ENCODE results near the gene MRPL14. TPM values are rescaled to one million over a fixed set of nuclear protein-coding genes. Genes with fewer than 3 reads are reported as not detected.
A peak's percentile ranks its signal among the peaks of the same experiment; 100 is the strongest.

Gene MRPL14
- total RNA-seq, 1 donor from 2014 or later = 61.8 TPM

DNA sequence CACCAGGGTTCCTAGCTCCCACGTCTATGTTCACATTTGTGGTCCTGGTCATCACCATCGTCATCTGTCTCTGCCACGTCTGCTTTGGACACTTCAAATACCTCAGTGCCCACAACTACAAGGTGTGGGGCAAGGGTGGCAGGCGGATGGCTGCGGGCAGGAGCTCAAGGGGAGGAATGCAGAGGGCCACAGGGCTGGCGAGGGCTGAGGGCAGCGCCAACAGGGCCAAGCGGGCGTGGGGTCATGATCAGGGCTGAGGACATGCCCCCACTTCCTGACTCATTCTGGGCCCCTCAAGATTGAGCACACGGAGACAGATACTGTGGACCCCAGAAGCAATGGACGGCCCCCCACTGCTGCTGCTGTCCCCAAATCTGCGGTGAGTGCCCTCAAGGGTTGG is 26.8 kb upstream of the MRPL14 start:
- H3K4me1 ChIP-seq = peaks cover 0 to 3% of the 10 kb centered on the region in 2 donors
- no peaks in the 10 kb centered on the region for H3K9me3 ChIP-seq
- DNase-seq (ENCODE audit: low spot score in 2 of 2) = no peak
- no peak overlapping the region for H3K4me3 ChIP-seq
- intact Hi-C loops (cut with DNase I) = no loop called here
- TF ChIP-seq CTCF (IDR thresholded peaks at IDR 0.05) = no peak
- no peaks in the 10 kb centered on the region for H3K27me3 ChIP-seq
- H3K27ac ChIP-seq = no peak overlapping the region
- peaks cover 6 to 15% of the 10 kb centered on the region in 2 donors for H3K36me3 ChIP-seq

DNA sequence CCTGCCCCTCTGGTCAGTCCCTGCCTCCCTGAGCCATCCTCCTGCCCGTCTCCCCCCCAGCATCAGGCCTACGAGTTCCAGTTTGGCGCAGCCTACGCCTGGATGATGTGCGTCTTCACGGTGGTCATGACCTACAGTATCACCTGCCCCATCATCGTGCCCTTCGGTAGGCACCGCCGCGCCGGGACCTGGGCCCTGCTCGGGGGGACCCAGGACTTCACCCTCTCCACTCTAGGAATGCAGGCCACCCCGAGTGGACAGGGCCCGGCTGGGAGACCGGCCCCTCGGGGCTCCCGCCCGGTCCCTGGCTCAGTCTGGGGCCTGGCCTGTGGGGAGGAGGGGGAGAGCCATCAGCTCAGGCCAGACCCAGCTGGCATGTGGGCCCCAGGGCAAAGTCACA is 25.3 kb upstream of the MRPL14 start:
- H3K9me3 ChIP-seq = no peaks in the 10 kb centered on the region
- no peak overlapping the region for H3K27ac ChIP-seq
- H3K27me3 ChIP-seq = no peaks in the 10 kb centered on the region
- intact Hi-C loops (cut with DNase I) = loop anchor here (1.0 kb wide), 1 partner anchor 56 kb away; no protein-coding TSS in a partner anchor
- no peak for DNase-seq (ENCODE audit: low spot score in 2 of 2)
- TF ChIP-seq CTCF (IDR thresholded peaks at IDR 0.05) = no peak
- peaks cover 0 to 3% of the 10 kb centered on the region in 2 donors for H3K4me1 ChIP-seq
- no peak overlapping the region for H3K4me3 ChIP-seq
- H3K36me3 ChIP-seq = peaks cover 11 to 30% of the 10 kb centered on the region in 2 donors

- DNase-seq (ENCODE audit: low spot score in 2 of 2) = no peak
- TF ChIP-seq CTCF (IDR thresholded peaks at IDR 0.05) = no peak
- Histone ChIP-seq H3K4me1 (peaks cover 0 to 3% of the 10 kb centered on the region in 2 donors), H3K27me3 (no peaks in the 10 kb centered on the region), H3K36me3 (peaks cover 14 to 34% of the 10 kb centered on the region in 2 donors), H3K9me3 (no peaks in the 10 kb centered on the region), H3K27ac (no peak overlapping the region), H3K4me3 (no peak overlapping the region)
- intact Hi-C loops (cut with DNase I) = loop anchor here (1.0 kb wide), 1 partner anchor 56 kb away; no protein-coding TSS in a partner anchor
Measured at GRCh38 chr6:44152109-44152461, 24.8 kb upstream of the MRPL14 start.

DNA sequence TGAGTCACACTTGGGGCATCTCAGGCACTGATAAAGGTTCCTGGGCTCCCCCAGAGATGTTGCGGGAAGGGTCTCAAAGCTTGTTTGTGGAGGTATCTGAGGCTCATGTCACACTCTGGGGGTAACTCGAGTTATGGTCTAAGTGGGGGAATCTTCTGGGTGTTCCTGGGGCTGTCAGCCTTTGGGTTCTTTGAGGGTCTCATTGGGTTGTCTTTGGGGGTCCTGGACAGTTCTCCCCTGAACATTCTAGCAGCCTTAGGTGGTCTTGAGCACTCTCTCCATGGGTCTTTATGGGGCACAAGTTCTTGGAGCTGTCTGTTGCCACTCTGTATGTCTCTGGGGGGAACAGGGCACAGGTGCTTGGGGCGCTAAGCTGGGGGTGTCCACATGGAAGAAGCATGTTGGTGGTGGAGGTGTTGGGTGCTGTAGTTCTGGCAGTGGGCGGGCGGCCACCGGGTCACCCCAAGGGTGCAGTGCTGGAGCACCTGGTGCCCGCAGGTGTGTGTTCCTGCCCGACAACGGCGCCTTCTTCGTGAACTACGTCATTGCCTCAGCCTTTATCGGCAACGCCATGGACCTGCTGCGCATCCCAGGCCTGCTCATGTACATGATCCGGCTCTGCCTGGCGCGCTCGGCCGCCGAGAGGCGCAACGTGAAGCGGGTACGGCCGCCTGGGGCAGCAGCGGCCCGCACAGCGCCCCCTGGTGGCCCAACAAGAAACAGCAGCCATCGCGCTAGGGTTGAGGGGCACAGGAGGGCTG is 24.3 kb upstream of the MRPL14 start:
- Histone ChIP-seq H3K9me3 (no peaks in the 10 kb centered on the region), H3K4me1 (peaks cover 0 to 3% of the 10 kb centered on the region in 2 donors), H3K27me3 (no peaks in the 10 kb centered on the region), H3K4me3 (peak overlapping the region in 1 of 2 donors; percentile 15), H3K36me3 (peaks cover 19 to 40% of the 10 kb centered on the region in 2 donors), H3K27ac (no peak overlapping the region)
- intact Hi-C loops (cut with DNase I) = loop anchor here (1.0 to 2.0 kb wide), 2 partner anchors 23 to 55 kb away; no protein-coding TSS in a partner anchor
- DNase-seq (ENCODE audit: low spot score in 2 of 2) = peak in 1 of 2 donors; percentile 81
- TF ChIP-seq CTCF (IDR thresholded peaks at IDR 0.05) = peak; percentile 98 to 99 (median 99)

- Histone ChIP-seq H3K4me3 (no peak overlapping the region), H3K9me3 (no peaks in the 10 kb centered on the region), H3K27ac (no peak overlapping the region), H3K27me3 (no peaks in the 10 kb centered on the region), H3K36me3 (peaks cover 19 to 49% of the 10 kb centered on the region in 2 donors), H3K4me1 (peaks cover 0 to 3% of the 10 kb centered on the region in 2 donors)
- TF ChIP-seq CTCF (IDR thresholded peaks at IDR 0.05) = no peak
- DNase-seq (ENCODE audit: low spot score in 2 of 2) = no peak
- intact Hi-C loops (cut with DNase I) = loop anchor here (2.0 kb wide), 1 partner anchor 22 kb away; no protein-coding TSS in a partner anchor
Measured at GRCh38 chr6:44150317-44150917, 23.2 kb upstream of the MRPL14 start.
